ENCODE results near the gene ASXL1.

Gene ASXL1

DNA sequence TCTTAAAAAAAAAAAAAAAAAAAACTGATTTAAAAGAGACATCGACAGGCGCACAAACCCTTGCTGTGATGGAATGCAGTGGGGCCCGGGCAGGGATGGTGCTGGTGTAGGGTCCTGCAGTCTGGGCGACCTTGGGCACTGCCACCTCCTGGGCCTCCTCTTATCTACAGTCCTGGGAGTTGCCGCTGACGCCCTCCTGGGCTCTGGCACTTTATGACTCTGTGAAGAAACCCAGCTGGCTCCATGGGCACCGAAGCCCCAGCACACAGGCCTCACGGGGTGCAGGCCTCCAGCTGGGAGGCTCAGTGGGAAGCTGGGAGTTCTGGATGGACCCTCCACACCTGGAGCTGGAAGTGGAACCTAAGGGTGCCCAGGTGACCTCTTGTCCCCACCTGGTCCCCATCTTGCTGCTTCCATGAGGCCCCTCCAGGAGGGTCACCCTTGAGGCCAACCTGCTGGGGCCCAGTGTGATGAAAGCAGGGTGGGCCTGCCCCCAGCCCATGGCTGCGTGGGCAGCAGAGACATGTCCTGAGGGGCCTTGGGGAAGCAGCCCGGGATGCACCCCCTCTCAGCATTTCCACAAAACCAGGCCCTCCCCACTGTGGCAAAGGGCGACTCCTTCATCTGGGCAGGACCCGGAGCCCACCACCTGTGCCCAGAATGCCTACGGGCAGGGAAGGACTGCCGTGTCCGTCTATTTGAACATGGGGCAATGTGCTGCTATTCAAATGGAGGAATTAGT lies 104.9 kb downstream of the ASXL1 start:
- ATAC-seq, result no peak
- TF ChIP-seq ZNF565 (CRISPR knock-in tag; conservative IDR thresholded peaks at IDR 0.05; ENCODE audit: low read depth) (no peak), ESRRG (CRISPR knock-in tag; IDR thresholded peaks at IDR 0.05) (no peak), PATZ1 (CRISPR knock-in tag; IDR thresholded peaks at IDR 0.05; ENCODE audit: borderline replicate concordance) (no peak), ARNTL (CRISPR knock-in tag; IDR thresholded peaks at IDR 0.05; ENCODE audit: borderline replicate concordance, low read depth) (no peak), ZNF70 (CRISPR knock-in tag; IDR thresholded peaks at IDR 0.05) (no peak), POU6F1 (CRISPR knock-in tag; IDR thresholded peaks at IDR 0.05; ENCODE audit: borderline replicate concordance, low read depth) (no peak), ZC3H10 (CRISPR knock-in tag; IDR thresholded peaks at IDR 0.05) (no peak), ISL1 (CRISPR knock-in tag; IDR thresholded peaks at IDR 0.05) (no peak), BACH2 (CRISPR knock-in tag; IDR thresholded peaks at IDR 0.05; ENCODE audit: borderline replicate concordance) (no peak), ZFP3 (CRISPR knock-in tag; IDR thresholded peaks at IDR 0.05) (no peak), ZNF8 (CRISPR knock-in tag; IDR thresholded peaks at IDR 0.05) (no peak), ZFP30 (CRISPR knock-in tag; IDR thresholded peaks at IDR 0.05) (no peak), GLIS3 (CRISPR knock-in tag; IDR thresholded peaks at IDR 0.05) (no peak), SNAI2 (CRISPR knock-in tag; IDR thresholded peaks at IDR 0.05) (no peak)

- no peak for ATAC-seq
- TF ChIP-seq OSR1 (CRISPR knock-in tag; IDR thresholded peaks at IDR 0.05) (no peak), TCF4 (CRISPR knock-in tag; IDR thresholded peaks at IDR 0.05; ENCODE audit: borderline replicate concordance) (no peak), CSDC2 (CRISPR knock-in tag; IDR thresholded peaks at IDR 0.05) (no peak), RARB (CRISPR knock-in tag; IDR thresholded peaks at IDR 0.05) (no peak), ZC3H10 (CRISPR knock-in tag; IDR thresholded peaks at IDR 0.05) (no peak), ZFP30 (CRISPR knock-in tag; IDR thresholded peaks at IDR 0.05) (no peak), ZNF565 (CRISPR knock-in tag; conservative IDR thresholded peaks at IDR 0.05; ENCODE audit: low read depth) (no peak), ISL1 (CRISPR knock-in tag; IDR thresholded peaks at IDR 0.05) (no peak), ESRRG (CRISPR knock-in tag; IDR thresholded peaks at IDR 0.05) (no peak), TOX (CRISPR knock-in tag; IDR thresholded peaks at IDR 0.05; ENCODE audit: borderline replicate concordance) (no peak), PATZ1 (CRISPR knock-in tag; IDR thresholded peaks at IDR 0.05; ENCODE audit: borderline replicate concordance) (no peak), PPARA (CRISPR knock-in tag; IDR thresholded peaks at IDR 0.05; ENCODE audit: borderline replicate concordance) (no peak), GLIS3 (CRISPR knock-in tag; IDR thresholded peaks at IDR 0.05) (no peak), ZFP3 (CRISPR knock-in tag; IDR thresholded peaks at IDR 0.05) (no peak), ARNTL (CRISPR knock-in tag; IDR thresholded peaks at IDR 0.05; ENCODE audit: borderline replicate concordance, low read depth) (no peak), SNAI2 (CRISPR knock-in tag; IDR thresholded peaks at IDR 0.05) (no peak)
- TF ChIP-seq, protein P1, sequence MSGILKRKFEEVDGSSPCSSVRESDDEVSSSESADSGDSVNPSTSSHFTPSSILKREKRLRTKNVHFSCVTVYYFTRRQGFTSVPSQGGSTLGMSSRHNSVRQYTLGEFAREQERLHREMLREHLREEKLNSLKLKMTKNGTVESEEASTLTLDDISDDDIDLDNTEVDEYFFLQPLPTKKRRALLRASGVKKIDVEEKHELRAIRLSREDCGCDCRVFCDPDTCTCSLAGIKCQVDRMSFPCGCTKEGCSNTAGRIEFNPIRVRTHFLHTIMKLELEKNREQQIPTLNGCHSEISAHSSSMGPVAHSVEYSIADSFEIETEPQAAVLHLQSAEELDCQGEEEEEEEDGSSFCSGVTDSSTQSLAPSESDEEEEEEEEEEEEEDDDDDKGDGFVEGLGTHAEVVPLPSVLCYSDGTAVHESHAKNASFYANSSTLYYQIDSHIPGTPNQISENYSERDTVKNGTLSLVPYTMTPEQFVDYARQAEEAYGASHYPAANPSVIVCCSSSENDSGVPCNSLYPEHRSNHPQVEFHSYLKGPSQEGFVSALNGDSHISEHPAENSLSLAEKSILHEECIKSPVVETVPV (CRISPR knock-in tag; IDR thresholded peaks at IDR 0.05), result no peak
- TF ChIP-seq, protein P2, sequence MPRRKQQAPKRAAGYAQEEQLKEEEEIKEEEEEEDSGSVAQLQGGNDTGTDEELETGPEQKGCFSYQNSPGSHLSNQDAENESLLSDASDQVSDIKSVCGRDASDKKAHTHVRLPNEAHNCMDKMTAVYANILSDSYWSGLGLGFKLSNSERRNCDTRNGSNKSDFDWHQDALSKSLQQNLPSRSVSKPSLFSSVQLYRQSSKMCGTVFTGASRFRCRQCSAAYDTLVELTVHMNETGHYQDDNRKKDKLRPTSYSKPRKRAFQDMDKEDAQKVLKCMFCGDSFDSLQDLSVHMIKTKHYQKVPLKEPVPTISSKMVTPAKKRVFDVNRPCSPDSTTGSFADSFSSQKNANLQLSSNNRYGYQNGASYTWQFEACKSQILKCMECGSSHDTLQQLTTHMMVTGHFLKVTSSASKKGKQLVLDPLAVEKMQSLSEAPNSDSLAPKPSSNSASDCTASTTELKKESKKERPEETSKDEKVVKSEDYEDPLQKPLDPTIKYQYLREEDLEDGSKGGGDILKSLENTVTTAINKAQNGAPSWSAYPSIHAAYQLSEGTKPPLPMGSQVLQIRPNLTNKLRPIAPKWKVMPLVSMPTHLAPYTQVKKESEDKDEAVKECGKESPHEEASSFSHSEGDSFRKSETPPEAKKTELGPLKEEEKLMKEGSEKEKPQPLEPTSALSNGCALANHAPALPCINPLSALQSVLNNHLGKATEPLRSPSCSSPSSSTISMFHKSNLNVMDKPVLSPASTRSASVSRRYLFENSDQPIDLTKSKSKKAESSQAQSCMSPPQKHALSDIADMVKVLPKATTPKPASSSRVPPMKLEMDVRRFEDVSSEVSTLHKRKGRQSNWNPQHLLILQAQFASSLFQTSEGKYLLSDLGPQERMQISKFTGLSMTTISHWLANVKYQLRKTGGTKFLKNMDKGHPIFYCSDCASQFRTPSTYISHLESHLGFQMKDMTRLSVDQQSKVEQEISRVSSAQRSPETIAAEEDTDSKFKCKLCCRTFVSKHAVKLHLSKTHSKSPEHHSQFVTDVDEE (CRISPR knock-in tag; IDR thresholded peaks at IDR 0.05), result no peak
Observed at GRCh38 chr20:32463642-32464400, 105.7 kb downstream of the ASXL1 start.
